Upper lobe of left lung (tissue), 4 donors: ENCODE data around the gene TRIL.

Experiments used
- CTCF ChIP-seq, 6 experiments: fragments of 450-650 bp in 4 of 6; fragments of 200-600 bp in 2 of 6; sonication (generic) in 2 of 6; IDR thresholded peaks; one replicate each; pipeline ENCODE4 v1.5.1; 2016 to 2019; ENCODE audit warnings: antibody characterized with exemption in 6 of 6
- POLR2A ChIP-seq, 4 donors: fragments of 450-650 bp; IDR thresholded peaks; one replicate each; pipeline ENCODE4 v1.5.1; 2016 to 2017; ENCODE audit warnings: antibody characterized with exemption in 4 of 4, mild to moderate bottlenecking in 2 of 4
- POLR2AphosphoS5 ChIP-seq, 2 donors: sonication (generic); formaldehyde crosslinking; IDR thresholded peaks; one replicate each; pipeline ENCODE4 v1.5.1; 2017; ENCODE audit warnings: antibody characterized with exemption in 2 of 2

GRCh38 chr7:28903730-28904577 lies 54.2 kb downstream of the TRIL start:
- TF ChIP-seq CTCF (IDR thresholded peaks at IDR 0.05) (no peak), POLR2AphosphoS5 (IDR thresholded peaks at IDR 0.05) (no peak), POLR2A (IDR thresholded peaks at IDR 0.05) (no peak)
